ENCODE measurements around the gene NEDD4.

DNA sequence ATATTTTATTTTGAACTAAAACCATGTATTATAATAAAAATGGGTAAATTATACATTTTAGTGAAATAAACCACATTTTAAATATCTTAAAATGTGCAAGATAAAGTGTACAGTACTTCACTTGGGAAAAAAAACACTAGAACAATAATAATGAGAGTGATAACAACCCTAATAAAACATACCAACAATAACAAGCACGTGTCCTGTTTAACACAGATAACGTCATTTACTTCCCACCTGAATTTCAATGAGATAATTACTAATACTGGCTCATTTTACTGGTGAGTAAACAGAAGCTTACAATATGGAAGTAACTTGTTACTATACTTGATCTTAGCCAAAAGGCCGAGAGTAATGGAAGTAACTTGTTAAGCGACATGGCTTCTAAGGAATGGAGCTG lies 140.3 kb downstream of the NEDD4 start:
- no peak for TF ChIP-seq POLR2A (IDR thresholded peaks at IDR 0.05; ENCODE audit: extremely low read depth, insufficient read length)
- TF ChIP-seq, protein P1, sequence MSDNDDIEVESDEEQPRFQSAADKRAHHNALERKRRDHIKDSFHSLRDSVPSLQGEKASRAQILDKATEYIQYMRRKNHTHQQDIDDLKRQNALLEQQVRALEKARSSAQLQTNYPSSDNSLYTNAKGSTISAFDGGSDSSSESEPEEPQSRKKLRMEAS (IDR thresholded peaks at IDR 0.05; ENCODE audit: low read depth, low read length), result no peak
- TF ChIP-seq, protein P2, sequence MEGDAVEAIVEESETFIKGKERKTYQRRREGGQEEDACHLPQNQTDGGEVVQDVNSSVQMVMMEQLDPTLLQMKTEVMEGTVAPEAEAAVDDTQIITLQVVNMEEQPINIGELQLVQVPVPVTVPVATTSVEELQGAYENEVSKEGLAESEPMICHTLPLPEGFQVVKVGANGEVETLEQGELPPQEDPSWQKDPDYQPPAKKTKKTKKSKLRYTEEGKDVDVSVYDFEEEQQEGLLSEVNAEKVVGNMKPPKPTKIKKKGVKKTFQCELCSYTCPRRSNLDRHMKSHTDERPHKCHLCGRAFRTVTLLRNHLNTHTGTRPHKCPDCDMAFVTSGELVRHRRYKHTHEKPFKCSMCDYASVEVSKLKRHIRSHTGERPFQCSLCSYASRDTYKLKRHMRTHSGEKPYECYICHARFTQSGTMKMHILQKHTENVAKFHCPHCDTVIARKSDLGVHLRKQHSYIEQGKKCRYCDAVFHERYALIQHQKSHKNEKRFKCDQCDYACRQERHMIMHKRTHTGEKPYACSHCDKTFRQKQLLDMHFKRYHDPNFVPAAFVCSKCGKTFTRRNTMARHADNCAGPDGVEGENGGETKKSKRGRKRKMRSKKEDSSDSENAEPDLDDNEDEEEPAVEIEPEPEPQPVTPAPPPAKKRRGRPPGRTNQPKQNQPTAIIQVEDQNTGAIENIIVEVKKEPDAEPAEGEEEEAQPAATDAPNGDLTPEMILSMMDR (IDR thresholded peaks at IDR 0.05; ENCODE audit: low read depth, low read length), result no peak
- TF ChIP-seq MYC (IDR thresholded peaks at IDR 0.05; ENCODE audit: low read depth, low read length), result no peak

Data from NB4 (cell line).